Measurements from ENCODE around the gene NPW. TPM values are rescaled to one million over a fixed set of nuclear protein-coding genes. Genes with fewer than 3 reads are reported as not detected.

NPW gene
- total and polyA plus RNA-seq, 12 donors = 0.50 to 3.9 (median 1.2) TPM; not detected in 6

DNA sequence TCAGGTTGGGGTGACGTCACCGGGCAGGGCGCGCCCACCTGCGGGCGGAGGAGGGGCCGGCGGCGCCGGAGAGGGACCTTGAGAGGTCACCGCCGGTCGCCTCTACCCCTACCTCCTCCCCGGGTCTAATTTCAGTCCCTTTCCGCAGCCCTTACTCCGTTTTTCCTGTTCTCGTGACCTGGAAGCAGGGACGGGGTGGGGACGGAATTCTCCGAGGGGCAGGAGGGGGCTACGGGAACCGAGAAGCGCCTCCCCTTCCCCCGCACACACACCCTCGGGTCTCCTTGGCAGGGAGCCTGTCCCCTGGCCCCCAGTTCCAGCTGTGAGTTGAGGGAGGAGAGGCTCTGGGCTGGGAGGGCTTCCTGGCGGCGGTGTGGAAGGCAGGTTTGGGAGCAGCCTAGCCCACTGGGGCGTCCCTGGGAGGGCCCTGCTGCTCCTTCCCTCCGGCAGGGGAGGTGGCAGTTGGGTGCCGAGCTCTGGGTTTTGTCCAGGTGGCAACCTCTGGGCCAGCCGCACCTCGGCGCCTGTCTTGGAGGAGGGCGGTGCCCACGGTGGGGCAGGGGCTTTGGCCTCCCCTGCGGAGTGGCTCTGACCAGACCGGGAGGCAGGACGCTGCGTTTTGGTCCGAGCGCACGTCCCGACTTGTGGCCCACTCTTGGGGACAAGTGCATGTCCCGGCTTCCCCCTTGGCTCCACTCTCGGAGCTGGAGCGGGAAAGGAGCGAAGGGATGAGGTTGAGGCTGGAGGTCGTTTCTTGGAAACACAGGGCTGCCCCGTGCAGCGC, 29.0 kb upstream of the NPW start:
- WGBS, 4 donors = 2 to 5% (median 3%) methylated on average over 10 to 50 of the region's 50 CpGs
- H3K27ac ChIP-seq = peak overlapping the region in 1 of 5 donors; percentile 52

GRCh38 chr16:1991135-1991551, 28.4 kb upstream of the NPW start:
- Histone ChIP-seq H3K4me3 (no peak overlapping the region), H3K36me3 (replicated peaks in 1 of 2) (peaks cover 0 to 9% of the 10 kb centered on the region in 2 donors)

More for the DNA sequence above, 29.0 kb upstream of the NPW start:
- DNase-seq = peak in 1 of 7 donors; percentile 38
- TF ChIP-seq, protein P1, sequence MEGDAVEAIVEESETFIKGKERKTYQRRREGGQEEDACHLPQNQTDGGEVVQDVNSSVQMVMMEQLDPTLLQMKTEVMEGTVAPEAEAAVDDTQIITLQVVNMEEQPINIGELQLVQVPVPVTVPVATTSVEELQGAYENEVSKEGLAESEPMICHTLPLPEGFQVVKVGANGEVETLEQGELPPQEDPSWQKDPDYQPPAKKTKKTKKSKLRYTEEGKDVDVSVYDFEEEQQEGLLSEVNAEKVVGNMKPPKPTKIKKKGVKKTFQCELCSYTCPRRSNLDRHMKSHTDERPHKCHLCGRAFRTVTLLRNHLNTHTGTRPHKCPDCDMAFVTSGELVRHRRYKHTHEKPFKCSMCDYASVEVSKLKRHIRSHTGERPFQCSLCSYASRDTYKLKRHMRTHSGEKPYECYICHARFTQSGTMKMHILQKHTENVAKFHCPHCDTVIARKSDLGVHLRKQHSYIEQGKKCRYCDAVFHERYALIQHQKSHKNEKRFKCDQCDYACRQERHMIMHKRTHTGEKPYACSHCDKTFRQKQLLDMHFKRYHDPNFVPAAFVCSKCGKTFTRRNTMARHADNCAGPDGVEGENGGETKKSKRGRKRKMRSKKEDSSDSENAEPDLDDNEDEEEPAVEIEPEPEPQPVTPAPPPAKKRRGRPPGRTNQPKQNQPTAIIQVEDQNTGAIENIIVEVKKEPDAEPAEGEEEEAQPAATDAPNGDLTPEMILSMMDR (IDR thresholded peaks at IDR 0.05) = no peak
- no peak for TF ChIP-seq POLR2A (IDR thresholded peaks at IDR 0.05)
- Histone ChIP-seq H3K27me3 (peaks cover 22% of the 10 kb centered on the region), H3K4me1 (replicated peaks in 1 of 2) (peaks cover 4 to 21% of the 10 kb centered on the region in 2 donors), H3K4me3 (no peak overlapping the region), H3K36me3 (replicated peaks in 1 of 2) (peaks cover 0 to 15% of the 10 kb centered on the region in 2 donors), H3K9me3 (replicated peaks in 1 of 3) (no peaks in the 10 kb centered on the region)
- intact Hi-C loops (cut with DNase I) = no loop called here

DNA sequence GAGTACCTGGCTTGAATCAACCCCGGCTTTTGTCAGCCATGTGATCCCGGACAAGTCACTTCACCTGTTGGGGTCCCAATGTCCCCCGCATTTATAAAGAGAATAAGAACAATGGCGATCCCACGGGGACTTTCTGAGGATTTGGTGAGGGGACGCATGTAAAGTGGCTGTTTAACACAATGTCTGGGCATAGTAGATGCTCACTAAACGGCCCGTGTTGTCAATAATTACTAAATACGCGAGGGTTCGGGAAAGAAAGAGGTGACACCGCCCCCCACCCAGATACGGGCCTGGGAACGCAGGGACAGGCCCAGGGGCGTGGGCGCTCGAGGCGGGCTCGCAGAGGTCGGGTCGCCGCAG, 28.0 kb upstream of the NPW start:
- peak overlapping the region in 1 of 5 donors; percentile 50 for H3K27ac ChIP-seq
- no peaks in the 10 kb centered on the region for H3K9me3 ChIP-seq (replicated peaks in 1 of 3)
- no peak for DNase-seq
- peaks cover 22% of the 10 kb centered on the region for H3K27me3 ChIP-seq
- WGBS, 4 donors = 11 to 18% (median 14%) methylated on average over 22 of the region's 22 CpGs; no CpG with 5 or more reads in 1 of the 4 donors
- peaks cover 0 to 4% of the 10 kb centered on the region in 2 donors for H3K36me3 ChIP-seq (replicated peaks in 1 of 2)
- H3K4me1 ChIP-seq (replicated peaks in 1 of 2) = peaks cover 4 to 23% of the 10 kb centered on the region in 2 donors
- peak overlapping the region in 1 of 4 donors; percentile 27 for H3K4me3 ChIP-seq
- no peak for TF ChIP-seq POLR2A (IDR thresholded peaks at IDR 0.05)
- TF ChIP-seq, protein P1 (IDR thresholded peaks at IDR 0.05) = no peak
- intact Hi-C loops (cut with DNase I) = no loop called here

More at GRCh38 chr16:1991135-1991551, 28.4 kb upstream of the NPW start:
- Histone ChIP-seq H3K9me3 (replicated peaks in 1 of 3) (no peaks in the 10 kb centered on the region), H3K27me3 (peaks cover 22% of the 10 kb centered on the region), H3K4me1 (replicated peaks in 1 of 2) (peaks cover 4 to 21% of the 10 kb centered on the region in 2 donors), H3K27ac (peak overlapping the region in 1 of 5 donors; percentile 50)
- intact Hi-C loops (cut with DNase I) = no loop called here
- 10 to 16% (median 14%) methylated on average over 4 to 18 of the region's 18 CpGs for WGBS, 4 donors
- peak in 1 of 7 donors; percentile 69 for DNase-seq
- TF ChIP-seq, protein P1 (IDR thresholded peaks at IDR 0.05) = no peak
- no peak for TF ChIP-seq POLR2A (IDR thresholded peaks at IDR 0.05)

GRCh38 chr16:1991948-1992703, 27.5 kb upstream of the NPW start:
- peaks cover 22% of the 10 kb centered on the region for H3K27me3 ChIP-seq
- intact Hi-C loops (cut with DNase I) = no loop called here
- TF ChIP-seq POLR2A (IDR thresholded peaks at IDR 0.05) = no peak
- TF ChIP-seq, protein P1 (IDR thresholded peaks at IDR 0.05) = no peak
- peaks cover 4 to 28% of the 10 kb centered on the region in 2 donors for H3K4me1 ChIP-seq (replicated peaks in 1 of 2)
- WGBS, 4 donors = 3 to 11% (median 5%) methylated on average over 7 to 96 of the region's 96 CpGs; no CpG with 5 or more reads in 1 of the 4 donors
- peak; percentile 91 to 99 (median 97) for DNase-seq
- H3K36me3 ChIP-seq (replicated peaks in 1 of 2) = no peaks in the 10 kb centered on the region
- peak overlapping the region in 1 of 5 donors; percentile 50 for H3K27ac ChIP-seq
- H3K4me3 ChIP-seq = peak overlapping the region in 1 of 4 donors; percentile 27
- H3K9me3 ChIP-seq (replicated peaks in 1 of 3) = no peaks in the 10 kb centered on the region

Measured in adrenal gland (tissue), 12 donors.